Duodenal mucosa (tissue), 2 donors: ENCODE data around the gene PLCG2.

Source experiments
- H3K27ac ChIP-seq: one replicate; pipeline ENCODE4 v1.7.0; 2013; ENCODE audit warnings: low read depth, low read length
- H3K27me3 ChIP-seq, 2 donors: one replicate each; pipeline ENCODE4 v1.7.0; 2013; ENCODE audit warnings: low read length in 2 of 2, control low read depth in 1 of 2; ENCODE audit not compliant: insufficient read depth in 2 of 2, control insufficient read depth in 1 of 2
- H3K36me3 ChIP-seq, 2 donors: one replicate each; pipeline ENCODE4 v1.7.0; 2013; ENCODE audit warnings: low read length in 2 of 2, control low read depth in 1 of 2; ENCODE audit not compliant: insufficient read depth in 2 of 2, control insufficient read depth in 1 of 2
- H3K4me1 ChIP-seq, 2 donors: one replicate each; pipeline ENCODE4 v1.7.0; 2013; ENCODE audit warnings: low read length in 2 of 2, control low read depth in 1 of 2; ENCODE audit not compliant: insufficient read depth in 2 of 2, control insufficient read depth in 1 of 2
- H3K4me3 ChIP-seq, 2 donors: one replicate each; pipeline ENCODE4 v1.7.0; 2013; ENCODE audit warnings: low read length in 2 of 2, low read depth in 1 of 2
- H3K9ac ChIP-seq, 2 donors: one replicate each; pipeline ENCODE4 v1.7.0; 2013; ENCODE audit warnings: low read length in 2 of 2, low read depth in 1 of 2
- H3K9me3 ChIP-seq, 2 donors: one replicate each; pipeline ENCODE4 v1.7.0; 2013; ENCODE audit warnings: low read length in 2 of 2, control low read depth in 1 of 2; ENCODE audit not compliant: control insufficient read depth in 1 of 2

Gene PLCG2

DNA sequence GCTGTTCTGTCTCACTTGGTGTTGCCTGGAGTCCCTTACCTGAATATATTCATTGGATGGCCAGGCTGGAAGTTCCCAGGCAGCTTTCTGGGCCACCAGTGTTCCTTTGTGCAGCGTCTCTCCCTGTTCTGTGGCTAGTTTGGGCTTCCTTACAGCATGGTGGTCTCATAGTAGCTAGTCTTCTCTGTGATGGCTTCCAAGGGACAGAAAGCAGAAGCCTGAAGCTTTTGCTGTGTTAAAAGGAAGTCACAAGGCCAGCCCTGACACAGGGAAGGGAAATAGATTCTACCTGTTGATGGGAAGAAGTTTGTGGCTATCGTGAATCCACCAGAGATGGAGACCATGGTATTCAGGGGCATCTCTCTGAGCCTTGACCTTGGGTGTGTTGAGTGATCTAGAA is 34.6 kb downstream of the PLCG2 start:
- H3K27ac ChIP-seq: no peak overlapping the region
- no peaks in the 10 kb centered on the region for H3K36me3 ChIP-seq
- no peak overlapping the region for H3K9ac ChIP-seq
- no peaks in the 10 kb centered on the region for H3K27me3 ChIP-seq
- peaks cover 25 to 26% of the 10 kb centered on the region in 2 donors for H3K4me1 ChIP-seq
- H3K4me3 ChIP-seq: no peak overlapping the region
- no peaks in the 10 kb centered on the region for H3K9me3 ChIP-seq

DNA sequence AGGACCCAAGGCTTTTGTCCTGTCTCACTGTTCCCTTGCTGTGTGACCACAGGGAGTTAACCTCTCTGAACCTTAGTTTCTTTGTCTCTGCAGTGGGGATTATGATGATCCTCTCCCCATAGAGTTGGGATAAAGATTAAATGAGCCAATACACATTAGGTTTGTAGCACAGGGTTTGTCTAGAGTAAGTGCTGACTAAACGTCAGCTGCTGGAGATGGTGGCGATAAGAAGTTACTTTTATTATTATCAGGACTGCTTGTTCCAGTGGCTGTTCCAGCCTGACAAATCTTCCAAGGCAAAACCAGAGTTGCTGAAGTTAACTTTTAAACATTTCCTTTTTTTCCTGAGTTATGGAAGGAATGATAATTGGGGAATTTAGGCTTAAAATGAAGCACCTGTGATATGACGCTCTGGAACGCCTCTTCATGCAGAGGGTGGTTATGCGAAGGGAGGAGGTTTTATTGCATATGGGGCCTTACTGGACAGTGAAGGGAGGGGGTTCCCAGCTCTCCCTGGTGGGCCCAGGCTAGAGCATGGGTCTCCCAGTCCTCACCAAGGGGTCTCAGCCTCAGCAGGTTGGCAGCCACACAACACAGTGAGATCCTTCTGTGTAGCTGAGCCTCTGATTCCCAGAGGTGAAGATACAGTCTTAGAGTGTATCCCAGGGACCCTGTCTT is 35.8 kb downstream of the PLCG2 start:
- H3K9ac ChIP-seq: no peak overlapping the region
- no peaks in the 10 kb centered on the region for H3K9me3 ChIP-seq
- H3K4me1 ChIP-seq: peaks cover 13 to 14% of the 10 kb centered on the region in 2 donors
- H3K4me3 ChIP-seq: no peak overlapping the region
- H3K27ac ChIP-seq: peak overlapping the region; percentile 16
- no peaks in the 10 kb centered on the region for H3K36me3 ChIP-seq
- H3K27me3 ChIP-seq: no peaks in the 10 kb centered on the region

DNA sequence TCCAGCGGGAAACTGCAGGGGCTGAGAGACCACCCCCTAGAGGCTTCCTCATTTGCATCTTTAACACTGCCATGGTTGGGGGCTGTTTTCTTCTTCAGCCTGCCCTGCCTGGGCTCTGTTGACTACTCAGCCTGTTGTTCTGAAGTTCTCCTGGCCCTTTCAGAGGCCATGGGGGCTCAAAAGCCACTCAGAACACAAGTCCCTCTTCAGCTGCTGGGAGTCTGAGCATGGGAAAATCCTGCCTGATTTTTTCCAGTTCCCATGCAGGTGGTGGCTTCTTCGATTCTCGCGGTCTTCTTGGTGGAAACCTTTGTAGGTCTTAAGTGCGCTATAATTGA is 36.3 kb downstream of the PLCG2 start:
- Histone ChIP-seq H3K27ac (no peak overlapping the region), H3K4me3 (no peak overlapping the region), H3K9me3 (no peaks in the 10 kb centered on the region), H3K4me1 (peaks cover 8 to 9% of the 10 kb centered on the region in 2 donors), H3K36me3 (no peaks in the 10 kb centered on the region), H3K27me3 (no peaks in the 10 kb centered on the region), H3K9ac (no peak overlapping the region)

DNA sequence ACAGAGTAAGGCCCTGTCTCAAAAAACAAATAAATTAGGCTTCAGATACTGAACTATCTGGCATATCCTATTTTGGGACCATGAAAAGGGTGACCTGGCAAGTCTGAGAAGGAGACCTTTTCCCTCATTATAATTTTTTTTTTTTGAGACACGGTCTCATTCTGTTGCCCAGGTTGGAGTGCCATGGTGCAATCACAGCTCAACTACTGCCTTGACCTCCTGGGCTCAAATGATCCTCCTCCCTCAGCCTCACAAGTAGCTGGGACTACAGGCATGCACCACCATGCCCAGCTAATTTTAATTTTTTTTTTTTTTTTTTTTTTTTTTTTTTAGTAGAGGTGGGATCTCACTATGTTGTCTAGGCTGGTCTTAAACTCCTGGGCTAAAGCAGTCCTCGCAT is 37.3 kb downstream of the PLCG2 start:
- Histone ChIP-seq H3K27ac (no peak overlapping the region), H3K9me3 (no peaks in the 10 kb centered on the region), H3K27me3 (no peaks in the 10 kb centered on the region), H3K36me3 (no peaks in the 10 kb centered on the region), H3K4me3 (no peak overlapping the region), H3K4me1 (peaks cover 0 to 8% of the 10 kb centered on the region in 2 donors), H3K9ac (no peak overlapping the region)

DNA sequence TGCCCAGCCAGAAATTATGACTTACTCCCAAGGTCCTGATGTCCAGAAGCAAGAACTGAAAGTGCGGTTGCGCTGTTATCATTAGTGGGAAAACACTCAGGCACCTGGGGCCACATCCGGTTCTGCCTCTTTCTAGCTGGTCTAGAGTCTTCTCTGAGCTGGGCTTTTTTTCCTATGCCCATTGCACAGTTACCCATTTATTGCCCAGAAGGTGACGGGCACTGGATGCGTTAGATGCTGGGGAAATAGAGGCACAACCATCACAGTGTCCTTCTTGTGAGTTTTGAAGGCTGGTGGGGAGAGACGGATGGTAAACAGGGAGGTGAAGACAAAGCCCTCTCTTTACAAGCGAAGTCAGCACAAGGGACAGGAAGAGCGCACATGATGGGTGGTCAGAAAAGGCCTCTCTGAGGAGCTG is 37.7 kb downstream of the PLCG2 start:
- Histone ChIP-seq H3K27me3 (no peaks in the 10 kb centered on the region), H3K9ac (peak overlapping the region in 1 of 2 donors; percentile 9), H3K27ac (peak overlapping the region; percentile 28), H3K4me3 (no peak overlapping the region), H3K4me1 (peaks cover 0 to 8% of the 10 kb centered on the region in 2 donors), H3K9me3 (no peaks in the 10 kb centered on the region), H3K36me3 (no peaks in the 10 kb centered on the region)

DNA sequence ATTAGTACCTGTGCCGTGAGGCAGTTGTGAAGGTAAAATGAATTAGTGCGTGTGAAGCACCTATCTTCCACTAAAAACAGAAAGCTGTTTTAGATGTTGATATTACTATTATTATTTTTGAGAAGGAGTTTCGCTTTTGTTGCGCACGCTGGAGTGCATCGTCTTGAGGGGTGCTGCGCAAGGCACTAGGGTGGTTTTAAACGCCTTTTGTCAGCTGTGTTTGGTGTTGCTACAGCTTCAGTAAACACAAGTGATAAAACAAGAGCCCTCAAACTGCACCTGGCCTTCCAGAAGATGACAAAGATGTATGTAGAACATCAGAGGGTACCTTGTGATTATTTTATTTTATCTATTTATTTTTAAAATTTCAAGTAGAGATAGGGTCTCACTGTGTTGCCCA is 38.2 kb downstream of the PLCG2 start:
- H3K9me3 ChIP-seq: no peaks in the 10 kb centered on the region
- peak overlapping the region; percentile 28 for H3K27ac ChIP-seq
- no peaks in the 10 kb centered on the region for H3K36me3 ChIP-seq
- no peak overlapping the region for H3K9ac ChIP-seq
- H3K4me1 ChIP-seq: peaks cover 0 to 8% of the 10 kb centered on the region in 2 donors
- H3K4me3 ChIP-seq: no peak overlapping the region
- no peaks in the 10 kb centered on the region for H3K27me3 ChIP-seq

DNA sequence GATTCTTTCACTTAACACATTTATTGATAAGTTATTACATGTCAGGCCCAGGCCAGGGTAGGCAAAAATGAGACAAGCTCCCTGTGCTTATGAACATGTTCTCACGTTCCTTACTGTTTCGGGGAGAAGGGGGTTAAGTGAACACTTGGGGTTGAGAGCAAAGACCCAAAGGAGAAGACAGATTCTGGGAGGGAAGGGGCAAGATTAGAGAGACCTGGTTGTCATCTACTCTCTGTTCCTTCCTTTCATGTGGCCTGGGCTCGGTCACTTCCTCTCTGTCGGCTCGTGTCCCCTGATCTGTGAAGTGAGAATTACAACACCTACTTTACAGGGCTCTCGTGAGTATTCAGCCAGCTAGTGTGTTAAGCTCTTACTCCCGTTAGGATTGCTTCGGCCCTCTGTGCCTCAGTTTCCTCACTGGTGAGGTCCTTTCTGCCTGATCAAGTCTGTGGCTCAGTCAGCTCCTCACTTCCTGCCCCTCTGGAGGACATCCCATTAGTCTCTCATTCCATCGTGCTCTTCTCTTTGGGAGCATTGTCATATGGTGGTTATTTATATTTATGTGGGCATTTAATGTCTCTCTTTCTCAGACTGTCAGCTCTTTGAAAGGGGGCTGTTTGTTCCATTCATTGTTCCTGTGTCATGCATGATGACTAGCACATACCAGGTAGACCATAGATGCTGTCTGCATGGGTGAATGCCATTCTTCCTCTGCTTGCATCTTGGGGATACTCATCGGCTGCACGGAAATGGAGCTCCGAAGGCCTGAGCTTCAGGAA is 38.9 kb downstream of the PLCG2 start:
- no peak overlapping the region for H3K9ac ChIP-seq
- no peaks in the 10 kb centered on the region for H3K27me3 ChIP-seq
- no peak overlapping the region for H3K27ac ChIP-seq
- peaks cover 4 to 12% of the 10 kb centered on the region in 2 donors for H3K4me1 ChIP-seq
- H3K36me3 ChIP-seq: no peaks in the 10 kb centered on the region
- H3K4me3 ChIP-seq: no peak overlapping the region
- no peaks in the 10 kb centered on the region for H3K9me3 ChIP-seq

DNA sequence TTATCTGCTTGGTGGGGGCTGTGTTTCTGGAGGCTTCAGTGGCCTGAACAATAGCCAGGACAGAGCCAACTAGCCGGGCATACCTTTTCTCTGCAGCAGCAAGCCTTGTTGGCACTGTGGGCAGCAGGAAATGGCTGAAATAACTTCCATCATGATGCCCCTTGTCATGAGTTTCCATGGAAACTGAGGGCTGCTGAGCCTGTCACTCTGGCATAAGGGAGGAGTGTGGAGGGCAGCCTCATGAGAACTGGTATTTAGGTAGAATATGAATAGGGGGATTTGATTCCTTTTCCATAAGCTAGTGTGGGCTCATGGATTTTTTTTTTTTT is 39.4 kb downstream of the PLCG2 start:
- Histone ChIP-seq H3K4me1 (peaks cover 8 to 15% of the 10 kb centered on the region in 2 donors), H3K4me3 (no peak overlapping the region), H3K9ac (no peak overlapping the region), H3K27me3 (no peaks in the 10 kb centered on the region), H3K27ac (no peak overlapping the region), H3K9me3 (no peaks in the 10 kb centered on the region), H3K36me3 (no peaks in the 10 kb centered on the region)

DNA sequence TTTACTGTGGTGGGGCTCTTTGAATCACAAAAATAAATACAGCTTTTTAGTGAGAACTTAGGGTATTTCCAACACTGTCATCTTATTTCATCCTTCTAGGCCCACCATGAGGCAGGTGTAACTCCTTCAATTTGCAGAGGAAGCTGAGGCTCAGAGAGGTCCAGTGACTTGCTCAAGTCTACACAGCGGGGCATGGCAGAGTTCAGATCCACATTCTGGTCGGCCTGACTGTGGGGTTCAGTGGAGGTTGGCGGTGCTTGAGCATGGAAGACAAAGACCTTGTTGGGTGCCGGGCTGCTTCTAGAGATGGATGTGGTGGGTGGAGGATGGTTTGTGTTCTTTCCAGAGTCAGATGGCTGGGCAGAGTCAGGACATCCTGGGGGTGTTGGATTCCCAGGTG is 39.8 kb downstream of the PLCG2 start:
- H3K4me1 ChIP-seq: peaks cover 8 to 15% of the 10 kb centered on the region in 2 donors
- H3K27me3 ChIP-seq: no peaks in the 10 kb centered on the region

DNA sequence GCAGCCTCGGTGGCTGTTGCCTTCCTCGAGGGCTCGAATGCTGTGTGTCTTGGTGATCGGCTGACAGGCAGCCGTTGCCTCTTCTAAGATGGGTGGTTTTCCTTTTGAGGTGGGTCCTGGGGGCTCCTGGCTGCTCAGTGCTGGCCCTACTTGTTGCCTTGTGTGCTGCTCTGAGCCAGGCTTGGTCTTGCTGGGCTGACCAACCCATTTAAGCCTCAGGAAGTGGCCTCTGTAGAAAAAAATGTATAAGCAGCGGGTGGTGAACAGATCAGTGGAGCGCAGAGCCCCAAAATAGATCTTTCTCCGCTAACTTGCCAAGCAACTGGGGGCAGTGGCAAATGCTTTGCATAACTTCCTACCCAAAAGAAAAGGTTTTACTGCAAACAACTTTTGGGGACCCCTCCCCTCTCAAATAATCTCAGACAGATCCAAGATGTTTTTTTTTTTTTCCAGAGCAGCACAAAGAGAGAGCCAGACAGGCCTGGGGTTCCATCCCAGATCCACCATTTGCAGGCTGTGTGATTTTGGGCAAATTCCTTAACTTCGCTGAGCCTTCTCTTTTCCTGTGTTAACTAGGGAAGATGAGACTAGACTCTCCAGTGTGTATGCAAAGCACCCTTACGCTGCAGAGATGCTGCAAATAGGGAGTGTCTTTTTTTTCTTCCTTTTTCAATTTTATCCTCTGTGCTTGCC is 42.5 kb downstream of the PLCG2 start:
- no peaks in the 10 kb centered on the region for H3K9me3 ChIP-seq
- H3K4me1 ChIP-seq: peaks cover 8 to 15% of the 10 kb centered on the region in 2 donors
- H3K9ac ChIP-seq: no peak overlapping the region
- peak overlapping the region; percentile 55 for H3K27ac ChIP-seq
- H3K36me3 ChIP-seq: no peaks in the 10 kb centered on the region
- no peaks in the 10 kb centered on the region for H3K27me3 ChIP-seq
- H3K4me3 ChIP-seq: no peak overlapping the region

More for the DNA sequence above, 39.8 kb downstream of the PLCG2 start:
- Histone ChIP-seq H3K27ac (no peak overlapping the region), H3K9ac (no peak overlapping the region), H3K4me3 (no peak overlapping the region), H3K9me3 (no peaks in the 10 kb centered on the region), H3K36me3 (no peaks in the 10 kb centered on the region)
